HepG2 (cell line): ENCODE measurements around the gene TAAR9. TPM values are rescaled to one million over a fixed set of nuclear protein-coding genes. Genes with fewer than 3 reads are reported as not detected.
A peak's percentile ranks its signal among the peaks of the same experiment; 100 is the strongest.

Experiments used
- ATAC-seq: fragments of 200-7000 bp; cut with Tn5 transposase; 3 replicates; pipeline ENCODE4 v1.9.1; 2020; ENCODE audit warnings: mild to moderate bottlenecking, moderate library complexity
- BruUV-seq: library from RNA; stranded (reverse); fragments of 400-500 nt; replicated peaks from 2 replicates; lab custom pipeline; 2021; lab: Mats Ljungman, UMichigan
- CTCF ChIA-PET: fragments of 300-600 bp; formaldehyde crosslinking; extraction: SDS; loops from one replicate; lab custom pipeline; 2021; ENCODE audit warnings: low total read pairs, inconsistent platforms, low intra/inter-chr PET ratio; lab: Yijun Ruan, JAX
- POLR2A ChIA-PET: fragments of 350-600 bp; sonication (Branson Sonifier 250); formaldehyde crosslinking; loops from one replicate; lab custom pipeline; 2020; ENCODE audit warnings: antibody characterized with exemption, inconsistent platforms; lab: Yijun Ruan, JAX
- DNase-seq: peaks from one replicate; pipeline ENCODE4 v3.0.0-alpha.2; 2015; ENCODE audit warnings: low spot score
- FAIRE-seq: peaks from 3 replicates; lab custom pipeline; 2011; peaks lifted over from hg19 to GRCh38; lab: Jason Lieb, UNC
- H2AFZ ChIP-seq: one replicate; pipeline ENCODE4 v1.6.1; 2011; ENCODE audit warnings: low read length, inconsistent platforms
- H3K27ac ChIP-seq: fragments of 300-600 bp; 3 replicates; pipeline ENCODE4 v1.8.0; 2011; ENCODE audit warnings: mixed run types, mild to moderate bottlenecking, mixed read lengths, low read length, inconsistent platforms; ENCODE audit not compliant: insufficient read depth; ENCODE audit errors: extremely low read length
- H3K27me3 ChIP-seq, 2 experiments: fragments of 200-600 bp in 1 of 2; 2 replicates in 1 of 2; 3 replicates in 1 of 2; pipeline versions ENCODE4 v1.6.0 to v1.8.0; 2011; ENCODE audit warnings: low read length in 2 of 2, mild to moderate bottlenecking in 2 of 2, moderate library complexity in 2 of 2, inconsistent platforms in 1 of 2; ENCODE audit not compliant: insufficient read depth in 2 of 2, control insufficient read depth in 1 of 2
- H3K36me3 ChIP-seq, 2 experiments: fragments of 200-600 bp in 1 of 2; replicated peaks in 1 of 2; 2 replicates in 1 of 2; 3 replicates in 1 of 2; pipeline versions ENCODE4 v1.5.1 to v1.8.0; 2011; ENCODE audit warnings: low read length in 2 of 2, inconsistent platforms in 1 of 2; ENCODE audit not compliant: insufficient read depth in 2 of 2, control insufficient read depth in 1 of 2
- H3K4me1 ChIP-seq: 2 replicates; pipeline ENCODE4 v1.5.1; 2012; ENCODE audit warnings: low read length, inconsistent platforms; ENCODE audit not compliant: insufficient read depth
- H3K4me2 ChIP-seq: 2 replicates; pipeline ENCODE4 v1.6.0; 2011; ENCODE audit warnings: low read depth, low read length, inconsistent platforms
- H3K4me3 ChIP-seq, 3 experiments: fragments of 200-600 bp in 1 of 3; sonication (generic), shearing (Covaris generic) in 1 of 3; replicated peaks in 1 of 3; 2 replicates each; pipeline ENCODE4 v1.5.1; 2011 to 2016; ENCODE audit warnings: low read length in 3 of 3, inconsistent platforms in 2 of 3, low read depth in 2 of 3, mild to moderate bottlenecking in 2 of 3, control low read depth in 1 of 3, mixed read lengths in 1 of 3; ENCODE audit not compliant: insufficient read depth in 1 of 3
- H3K79me2 ChIP-seq: one replicate; pipeline ENCODE4 v1.6.1; 2011; ENCODE audit warnings: low read length, inconsistent platforms; ENCODE audit not compliant: insufficient read depth
- H3K9ac ChIP-seq: 2 replicates; pipeline ENCODE4 v1.6.0; 2011; ENCODE audit warnings: mild to moderate bottlenecking, low read depth, low read length, inconsistent platforms; ENCODE audit not compliant: insufficient read depth
- H3K9me3 ChIP-seq: 2 replicates; pipeline ENCODE4 v1.5.1; 2012; ENCODE audit warnings: mild to moderate bottlenecking, low read length
- H4K20me1 ChIP-seq: 2 replicates; pipeline ENCODE4 v1.6.0; 2011; ENCODE audit warnings: inconsistent platforms, mild to moderate bottlenecking, low read length, moderate library complexity; ENCODE audit not compliant: insufficient read depth
- AKAP8 ChIP-seq: sonication (generic); formaldehyde crosslinking; IDR thresholded peaks from 2 replicates; pipeline ENCODE4 v1.5.1; 2020; ENCODE audit warnings: mild to moderate bottlenecking, missing genetic modification reagents
- CENPX ChIP-seq: sonication (generic); formaldehyde crosslinking; IDR thresholded peaks from 2 replicates; pipeline ENCODE4 v1.9.0; 2021; ENCODE audit warnings: mild to moderate bottlenecking, missing genetic modification reagents, moderate library complexity
- CHD4 ChIP-seq: fragments of 200-600 bp; sonication (generic); IDR thresholded peaks from 2 replicates; pipeline ENCODE4 v1.7.0; 2017; ENCODE audit warnings: mild to moderate bottlenecking, low read length, borderline replicate concordance
- DMAP1 ChIP-seq: IDR thresholded peaks from 2 replicates; pipeline ENCODE4 v1.6.1; 2016
- HMG20A ChIP-seq: IDR thresholded peaks from 2 replicates; pipeline ENCODE4 v1.6.1; 2016; ENCODE audit warnings: borderline replicate concordance
- HMG20B ChIP-seq: conservative IDR thresholded peaks from 2 replicates; pipeline ENCODE4 v1.6.1; 2016; ENCODE audit warnings: missing genetic modification reagents, missing compliant biosample characterization
- HNF4A ChIP-seq: sonication (generic); formaldehyde crosslinking; IDR thresholded peaks from 2 replicates; pipeline ENCODE4 v1.4.0; 2020; ENCODE audit warnings: missing genetic modification reagents
- HOXA3 ChIP-seq: sonication (generic); formaldehyde crosslinking; IDR thresholded peaks from 2 replicates; pipeline ENCODE4 v1.5.0; 2020; ENCODE audit warnings: missing genetic modification reagents
- SAP130 ChIP-seq: IDR thresholded peaks from 2 replicates; pipeline ENCODE4 v1.6.1; 2016; ENCODE audit warnings: low read depth
- SATB2 ChIP-seq: sonication (generic); formaldehyde crosslinking; IDR thresholded peaks from 2 replicates; pipeline ENCODE4 v1.5.0; 2020; ENCODE audit warnings: missing genetic modification reagents
- TEAD3 ChIP-seq: optimal IDR thresholded peaks from 2 replicates; pipeline ENCODE3; 2016; ENCODE audit warnings: borderline replicate concordance
- ZFX ChIP-seq: sonication (generic); formaldehyde crosslinking; IDR thresholded peaks from 2 replicates; pipeline ENCODE4 v1.4.0; 2020; ENCODE audit warnings: mild to moderate bottlenecking, low read depth, missing genetic modification reagents, moderate library complexity
- ZNF441 ChIP-seq: sonication (generic); formaldehyde crosslinking; IDR thresholded peaks from 2 replicates; pipeline ENCODE4 v1.7.0; 2021; ENCODE audit warnings: missing genetic modification reagents, borderline replicate concordance
- ZNF577 ChIP-seq: sonication (generic); formaldehyde crosslinking; IDR thresholded peaks from 2 replicates; pipeline ENCODE4 v1.4.0; 2020; ENCODE audit warnings: mild to moderate bottlenecking, low read depth, missing genetic modification reagents, borderline replicate concordance
- ZNF737 ChIP-seq: sonication (generic); formaldehyde crosslinking; IDR thresholded peaks from 2 replicates; pipeline ENCODE4 v1.5.0; 2020; ENCODE audit warnings: missing genetic modification reagents, mild to moderate bottlenecking, borderline replicate concordance
- ZSCAN31 ChIP-seq: sonication (generic); formaldehyde crosslinking; IDR thresholded peaks from 2 replicates; pipeline ENCODE4 v1.5.0; 2020; ENCODE audit warnings: low read depth, mild to moderate bottlenecking, missing genetic modification reagents
- ZSCAN9 ChIP-seq: IDR thresholded peaks from 2 replicates; pipeline ENCODE4 v1.6.1; 2016; ENCODE audit warnings: borderline replicate concordance
- WGBS: methylation state at CpG from one replicate; pipeline ENCODE4 v1.1.6; 2017; ENCODE audit warnings: low lambda C conversion rate; 5-methylcytosine and 5-hydroxymethylcytosine counted together
- in situ Hi-C: cut with HindIII; loops from 2 replicates; pipeline ENCODE4 v1.10.0; 2017; ENCODE audit warnings: low pct_unique_long_range_greater_than_20kb; ENCODE audit not compliant: extremely low pct_ligation_motif_present
- intact Hi-C: fragments of 100-400 bp; cut with micrococcal nuclease; formaldehyde crosslinking; loops from one replicate; pipeline ENCODE4 v1.10.0; 2022; ENCODE audit not compliant: unreplicated experiment
- polyA plus RNA-seq, 8 experiments: library from polyadenylated mRNA; depleted of rRNA in 3 of 8; stranded (reverse) in 7 of 8; unstranded in 1 of 8; fragments of >200 nt; fragmentation: Illumina TruSeq in 4 of 8; extraction: Trizol in 4 of 8; gene quantifications; 2 replicates each; pipeline versions ENCODE4 v1.2.1 to v1.2.3, GENCODE V29; 2011 to 2016; ENCODE audit warnings: low read depth in 4 of 8, missing spikeins in 1 of 8, mixed read lengths in 1 of 8; ENCODE audit not compliant: insufficient read depth in 1 of 8
- total RNA-seq, 5 experiments: library from RNA; depleted of rRNA; stranded (reverse); fragments of >200 nt; fragmentation: Illumina TruSeq; extraction: Trizol; gene quantifications; 2 replicates each; pipeline ENCODE4 v1.2.3, GENCODE V29; 2016; ENCODE audit warnings: low read depth in 1 of 5
- TF ChIP-seq, protein P1 (sequence below): sonication (generic); formaldehyde crosslinking; IDR thresholded peaks from 2 replicates; pipeline ENCODE4 v1.5.0; 2020; ENCODE audit warnings: missing genetic modification reagents
- TF ChIP-seq, protein P2 (sequence below): sonication (generic); formaldehyde crosslinking; IDR thresholded peaks from 2 replicates; pipeline ENCODE4 v1.4.0; 2020; ENCODE audit warnings: missing genetic modification reagents
- TF ChIP-seq, protein P3 (sequence below): sonication (generic); formaldehyde crosslinking; IDR thresholded peaks from 2 replicates; pipeline ENCODE4 v1.8.0; 2022; ENCODE audit warnings: missing genetic modification reagents, mild to moderate bottlenecking, inconsistent platforms, borderline replicate concordance

The TAAR9 gene
- total and polyA plus RNA-seq, 2 of the 13 experiments (the other 11 are each of a cell fraction or from before 2014, with no cell fraction given), result 0.07 TPM; not detected in 1

DNA sequence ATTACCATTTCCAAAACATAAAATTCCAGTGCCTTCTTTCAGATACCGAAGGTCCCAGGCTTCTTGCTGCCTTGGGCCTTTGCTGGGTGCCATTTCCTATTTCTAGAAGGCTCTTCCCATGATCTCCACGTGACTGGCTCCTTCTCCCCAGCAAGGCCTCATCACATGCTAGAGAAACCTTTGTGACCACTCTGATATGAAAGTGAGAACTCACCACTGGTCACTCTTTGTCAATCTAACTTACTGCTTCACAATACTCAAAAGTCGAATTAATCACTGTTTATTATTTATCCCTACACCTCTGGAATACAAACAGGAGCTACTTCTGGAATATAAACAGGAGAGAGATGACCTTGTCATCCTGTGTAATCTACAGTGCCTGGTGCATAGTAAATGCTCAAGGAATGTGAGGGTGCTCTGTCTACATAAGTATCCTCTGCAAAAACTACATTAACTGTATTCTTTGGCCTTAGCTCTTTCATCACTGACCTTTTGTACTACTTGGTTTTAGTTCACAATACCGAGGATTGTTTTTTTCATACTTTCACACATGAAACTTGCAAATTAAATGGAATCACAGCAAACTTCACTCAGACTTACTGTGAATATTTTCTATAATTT is 26.8 kb upstream of the TAAR9 start:
- H3K4me1 ChIP-seq, result peaks cover 28% of the 10 kb centered on the region
- peaks cover 14% of the 10 kb centered on the region for H4K20me1 ChIP-seq
- peak overlapping the region; percentile 92 for H3K4me2 ChIP-seq
- intact Hi-C loops (loop anchor here (5.0 to 10.0 kb wide), 3 partner anchors 301 to 1441 kb away; partner anchors contain the start of genes RPS12 and TBPL1), in situ Hi-C loops (no loop called here)
- FAIRE-seq (no peak), DNase-seq (peak; percentile 52), ATAC-seq (peak; percentile 10; the same call in 1 of the 3 replicates)
- H3K27me3 ChIP-seq, result no peaks in the 10 kb centered on the region
- H3K9ac ChIP-seq, result peak overlapping the region; percentile 76; the same call in 1 of the 2 replicates
- CTCF ChIA-PET, result no interaction called here
- H3K27ac ChIP-seq, result peak overlapping the region; percentile 66
- H3K79me2 ChIP-seq, result peaks cover 49% of the 10 kb centered on the region
- peak overlapping the region; percentile 82 to 89 (median 88); a peak in 5 of 6 replicates for H3K4me3 ChIP-seq
- POLR2A ChIA-PET, result no interaction called here
- WGBS, result 13% methylated on average over 4 of the region's 4 CpGs
- H3K9me3 ChIP-seq, result no peaks in the 10 kb centered on the region
- BruUV-seq, result no TSS peak
- no peak overlapping the region for H2AFZ ChIP-seq
- peaks cover 0 to 5% of the 10 kb centered on the region in 2 experiments; a peak in 3 of 5 replicates for H3K36me3 ChIP-seq
- no peak; the same call in 1 of the 2 replicates for TF ChIP-seq HMG20A
- TF ChIP-seq, protein P1, sequence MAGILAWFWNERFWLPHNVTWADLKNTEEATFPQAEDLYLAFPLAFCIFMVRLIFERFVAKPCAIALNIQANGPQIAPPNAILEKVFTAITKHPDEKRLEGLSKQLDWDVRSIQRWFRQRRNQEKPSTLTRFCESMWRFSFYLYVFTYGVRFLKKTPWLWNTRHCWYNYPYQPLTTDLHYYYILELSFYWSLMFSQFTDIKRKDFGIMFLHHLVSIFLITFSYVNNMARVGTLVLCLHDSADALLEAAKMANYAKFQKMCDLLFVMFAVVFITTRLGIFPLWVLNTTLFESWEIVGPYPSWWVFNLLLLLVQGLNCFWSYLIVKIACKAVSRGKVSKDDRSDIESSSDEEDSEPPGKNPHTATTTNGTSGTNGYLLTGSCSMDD (CRISPR knock-in tag), result no peak
- TF ChIP-seq SAP130 (CRISPR knock-in tag), result peak; percentile 13; the same call in 1 of the 2 replicates
- TF ChIP-seq CHD4, result no peak
- TF ChIP-seq ZNF737 (CRISPR knock-in tag), result no peak
- no peak for TF ChIP-seq AKAP8 (CRISPR knock-in tag)
- TF ChIP-seq CENPX, result no peak
- TF ChIP-seq, protein P2, sequence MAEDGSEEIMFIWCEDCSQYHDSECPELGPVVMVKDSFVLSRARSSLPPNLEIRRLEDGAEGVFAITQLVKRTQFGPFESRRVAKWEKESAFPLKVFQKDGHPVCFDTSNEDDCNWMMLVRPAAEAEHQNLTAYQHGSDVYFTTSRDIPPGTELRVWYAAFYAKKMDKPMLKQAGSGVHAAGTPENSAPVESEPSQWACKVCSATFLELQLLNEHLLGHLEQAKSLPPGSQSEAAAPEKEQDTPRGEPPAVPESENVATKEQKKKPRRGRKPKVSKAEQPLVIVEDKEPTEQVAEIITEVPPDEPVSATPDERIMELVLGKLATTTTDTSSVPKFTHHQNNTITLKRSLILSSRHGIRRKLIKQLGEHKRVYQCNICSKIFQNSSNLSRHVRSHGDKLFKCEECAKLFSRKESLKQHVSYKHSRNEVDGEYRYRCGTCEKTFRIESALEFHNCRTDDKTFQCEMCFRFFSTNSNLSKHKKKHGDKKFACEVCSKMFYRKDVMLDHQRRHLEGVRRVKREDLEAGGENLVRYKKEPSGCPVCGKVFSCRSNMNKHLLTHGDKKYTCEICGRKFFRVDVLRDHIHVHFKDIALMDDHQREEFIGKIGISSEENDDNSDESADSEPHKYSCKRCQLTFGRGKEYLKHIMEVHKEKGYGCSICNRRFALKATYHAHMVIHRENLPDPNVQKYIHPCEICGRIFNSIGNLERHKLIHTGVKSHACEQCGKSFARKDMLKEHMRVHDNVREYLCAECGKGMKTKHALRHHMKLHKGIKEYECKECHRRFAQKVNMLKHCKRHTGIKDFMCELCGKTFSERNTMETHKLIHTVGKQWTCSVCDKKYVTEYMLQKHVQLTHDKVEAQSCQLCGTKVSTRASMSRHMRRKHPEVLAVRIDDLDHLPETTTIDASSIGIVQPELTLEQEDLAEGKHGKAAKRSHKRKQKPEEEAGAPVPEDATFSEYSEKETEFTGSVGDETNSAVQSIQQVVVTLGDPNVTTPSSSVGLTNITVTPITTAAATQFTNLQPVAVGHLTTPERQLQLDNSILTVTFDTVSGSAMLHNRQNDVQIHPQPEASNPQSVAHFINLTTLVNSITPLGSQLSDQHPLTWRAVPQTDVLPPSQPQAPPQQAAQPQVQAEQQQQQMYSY (CRISPR knock-in tag), result no peak
- no peak for TF ChIP-seq DMAP1 (CRISPR knock-in tag)
- no peak for TF ChIP-seq SATB2 (CRISPR knock-in tag)
- no peak for TF ChIP-seq ZNF577
- TF ChIP-seq HOXA3 (CRISPR knock-in tag), result no peak
- peak; percentile 62 for TF ChIP-seq TEAD3
- no peak for TF ChIP-seq HMG20B (CRISPR knock-in tag)
- TF ChIP-seq ZSCAN9, result no peak
- no peak for TF ChIP-seq ZNF441 (CRISPR knock-in tag)
- TF ChIP-seq, protein P3, sequence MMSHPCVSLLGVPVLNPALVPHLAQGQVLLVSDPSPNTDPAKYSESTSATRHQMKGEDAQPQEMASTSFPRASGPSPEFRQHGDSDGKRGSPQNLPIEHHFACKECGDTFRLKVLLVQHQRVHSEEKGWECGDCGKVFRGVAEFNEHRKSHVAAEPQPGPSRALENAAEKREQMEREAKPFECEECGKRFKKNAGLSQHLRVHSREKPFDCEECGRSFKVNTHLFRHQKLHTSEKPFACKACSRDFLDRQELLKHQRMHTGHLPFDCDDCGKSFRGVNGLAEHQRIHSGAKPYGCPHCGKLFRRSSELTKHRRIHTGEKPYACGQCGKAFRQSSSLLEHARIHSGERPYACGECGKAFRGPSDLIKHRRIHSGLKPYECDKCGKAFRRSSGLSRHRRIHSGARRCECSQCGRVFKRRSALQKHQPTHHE, result no peak
- peak; percentile 35 for TF ChIP-seq HNF4A (CRISPR knock-in tag)
- no peak for TF ChIP-seq ZSCAN31 (CRISPR knock-in tag)
- peak; percentile 49; the same call in 1 of the 2 replicates for TF ChIP-seq ZFX
